HG02759 (cell line): ENCODE data around the gene PGBD5.

Experiments used
- ATAC-seq: cut with Tn5 transposase; IDR thresholded peaks from one replicate; pipeline ENCODE4 v1.9.1; 2021; ENCODE audit warnings: mild to moderate bottlenecking, moderate library complexity; ENCODE audit not compliant: unreplicated experiment

PGBD5 gene

GRCh38 chr1:230284891-230285290 is 141.2 kb downstream of the PGBD5 start:
- ATAC-seq = no peak

- ATAC-seq = no peak
Observed at GRCh38 chr1:230283678-230284077, 142.5 kb downstream of the PGBD5 start.

- no peak for ATAC-seq
Observed at GRCh38 chr1:230282157-230282556, 144.0 kb downstream of the PGBD5 start.

- ATAC-seq = no peak
Observed at GRCh38 chr1:230281556-230281955, 144.6 kb downstream of the PGBD5 start.

GRCh38 chr1:230280906-230281413 is 145.2 kb downstream of the PGBD5 start:
- ATAC-seq = no peak

- no peak for ATAC-seq
Observed at GRCh38 chr1:230280054-230280795, 145.9 kb downstream of the PGBD5 start.

GRCh38 chr1:230279583-230279945 is 146.6 kb downstream of the PGBD5 start:
- ATAC-seq = no peak

GRCh38 chr1:230278871-230279582 is 147.1 kb downstream of the PGBD5 start:
- no peak for ATAC-seq

- no peak for ATAC-seq
Observed at GRCh38 chr1:230278376-230278775, 147.8 kb downstream of the PGBD5 start.

GRCh38 chr1:230277201-230278025 is 148.7 kb downstream of the PGBD5 start:
- peak; percentile 45 for ATAC-seq

GRCh38 chr1:230276401-230276800 is 149.7 kb downstream of the PGBD5 start:
- no peak for ATAC-seq

GRCh38 chr1:230274254-230274653 is 151.9 kb downstream of the PGBD5 start:
- no peak for ATAC-seq

GRCh38 chr1:230273141-230273710 is 152.9 kb downstream of the PGBD5 start:
- no peak for ATAC-seq

- no peak for ATAC-seq
Observed at GRCh38 chr1:230272557-230272956, 153.6 kb downstream of the PGBD5 start.

GRCh38 chr1:230271300-230272035 is 154.7 kb downstream of the PGBD5 start:
- no peak for ATAC-seq

GRCh38 chr1:230270559-230271281 is 155.4 kb downstream of the PGBD5 start:
- ATAC-seq = peak; percentile 65

GRCh38 chr1:230270185-230270558 is 156.0 kb downstream of the PGBD5 start:
- peak; percentile 14 for ATAC-seq

GRCh38 chr1:230268371-230269170 is 157.6 kb downstream of the PGBD5 start:
- ATAC-seq = no peak
